HG02588 (cell line): Measurements from ENCODE around the gene RPS6KA5.
"Not testable (repeated sequence)": the region's sequence is repeated elsewhere in the genome, so short reads cannot be mapped to it uniquely, and the experiment has no call there.

Experiments
- ATAC-seq: cut with Tn5 transposase; IDR thresholded peaks from one replicate; pipeline ENCODE4 v1.9.1; 2021; ENCODE audit warnings: mild to moderate bottlenecking, moderate library complexity; ENCODE audit not compliant: unreplicated experiment

The RPS6KA5 gene

DNA sequence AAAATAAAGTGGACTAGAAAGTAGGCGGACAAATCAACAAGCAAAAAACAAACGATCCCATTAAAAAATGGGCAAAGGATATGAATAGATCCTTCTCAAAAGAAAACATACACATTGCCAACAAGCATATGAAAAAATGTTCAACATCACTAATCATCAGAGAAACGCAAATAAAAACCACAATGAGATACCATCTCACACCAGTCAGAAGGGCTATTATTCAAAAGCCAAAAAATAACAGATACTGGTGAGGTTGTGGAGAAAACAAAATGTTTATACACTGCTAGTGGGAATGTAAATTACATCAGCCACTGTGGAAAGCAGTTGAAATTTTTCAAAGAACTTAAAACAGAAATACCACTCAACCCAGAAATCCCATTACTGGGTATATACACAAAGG, 70.3 kb downstream of the RPS6KA5 start:
- no peak for ATAC-seq

GRCh38 chr14:90987140-90987539, 73.3 kb downstream of the RPS6KA5 start:
- no peak for ATAC-seq

- no peak for ATAC-seq
These were observed 73.9 kb downstream of the RPS6KA5 start for GRCh38 chr14:90986510-90986909.

DNA sequence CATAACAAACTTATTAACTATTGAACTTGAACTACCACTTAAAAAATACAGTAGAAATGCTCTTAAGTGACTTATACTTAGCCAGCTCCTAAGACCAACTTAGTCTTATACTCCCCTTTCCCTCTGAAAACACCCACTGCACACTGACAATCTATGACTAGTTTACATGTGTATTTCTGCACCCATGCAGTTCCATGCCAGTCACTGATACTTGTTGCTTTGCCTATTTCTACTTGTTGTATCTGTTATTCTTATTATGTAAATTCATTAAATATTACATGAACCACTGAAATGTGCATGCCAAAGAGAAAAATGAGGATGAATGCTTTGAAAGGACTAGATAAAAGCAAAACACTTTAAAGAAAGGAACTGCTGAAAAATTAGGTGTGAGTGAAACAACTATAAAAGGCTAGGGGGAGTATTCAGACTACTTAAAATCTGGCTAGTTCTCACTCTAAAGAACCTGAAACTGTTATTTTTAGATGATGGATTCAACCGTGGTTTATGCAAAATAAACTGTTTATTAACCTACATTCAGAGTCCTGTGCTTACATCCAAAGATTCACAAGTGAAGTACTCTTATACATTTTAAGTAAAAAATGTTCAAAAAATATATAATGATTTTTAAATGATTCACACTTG, 74.7 kb downstream of the RPS6KA5 start:
- ATAC-seq: peak; percentile 68

DNA sequence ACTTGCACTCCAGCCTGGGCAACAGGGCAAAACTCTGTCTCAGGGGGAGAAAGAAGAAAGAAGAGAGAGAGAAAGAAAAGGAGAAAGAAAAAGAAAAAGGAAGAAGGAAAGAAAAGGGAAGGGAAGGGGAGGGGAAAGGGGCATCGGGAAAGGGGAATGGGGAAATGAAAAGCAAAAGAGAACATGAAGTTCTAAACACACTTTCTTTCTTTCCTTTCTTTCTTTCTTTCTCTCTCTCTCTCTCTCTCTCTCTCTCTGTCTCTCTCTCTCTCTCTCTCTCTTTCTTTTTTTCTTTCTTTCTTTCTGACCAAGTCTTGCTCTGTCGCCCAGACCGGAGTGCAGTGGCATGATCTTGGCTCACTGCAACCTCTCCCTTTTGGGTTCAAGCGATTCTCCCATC, 76.9 kb downstream of the RPS6KA5 start:
- ATAC-seq: no peak

DNA sequence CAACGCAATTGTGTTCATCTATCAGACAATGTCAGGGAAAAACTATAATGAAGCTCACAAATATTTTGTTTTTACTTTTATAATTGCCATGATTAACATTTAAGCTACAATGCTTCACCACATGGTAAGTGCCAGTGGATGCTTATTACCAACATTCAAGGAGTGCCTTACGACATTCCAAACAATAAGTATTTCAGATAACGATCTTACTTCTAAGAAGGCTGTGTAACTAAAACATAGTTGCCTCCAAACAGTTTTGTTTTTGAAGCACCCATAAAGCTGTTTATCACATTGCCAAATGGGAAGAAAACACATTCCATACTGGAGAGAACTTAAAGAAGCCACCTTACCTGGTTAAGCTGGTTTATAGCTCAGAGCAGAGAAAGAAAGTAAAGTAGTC, 78.8 kb downstream of the RPS6KA5 start:
- ATAC-seq: no peak

DNA sequence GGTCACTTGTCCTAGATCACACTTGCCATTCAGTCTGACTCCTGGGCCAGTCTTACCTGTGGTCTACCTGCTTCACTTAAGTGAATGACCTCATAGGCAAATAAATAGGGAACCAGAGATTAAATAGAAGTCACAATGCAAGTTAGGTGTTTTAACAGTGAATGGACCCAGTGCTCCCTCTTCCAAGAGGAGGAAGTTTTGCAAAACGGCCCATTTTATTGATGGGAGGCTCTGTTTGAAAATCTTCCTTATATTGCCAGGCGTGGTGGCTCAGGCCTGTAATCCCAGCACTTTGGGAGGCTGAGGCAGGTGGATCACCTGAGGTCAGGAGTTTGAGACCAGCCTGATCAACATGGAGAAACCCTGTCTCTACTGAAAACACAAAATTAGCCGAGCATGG, 79.8 kb downstream of the RPS6KA5 start:
- ATAC-seq: not testable (repeated sequence)

GRCh38 chr14:90979515-90979914, 80.9 kb downstream of the RPS6KA5 start:
- no peak for ATAC-seq

DNA sequence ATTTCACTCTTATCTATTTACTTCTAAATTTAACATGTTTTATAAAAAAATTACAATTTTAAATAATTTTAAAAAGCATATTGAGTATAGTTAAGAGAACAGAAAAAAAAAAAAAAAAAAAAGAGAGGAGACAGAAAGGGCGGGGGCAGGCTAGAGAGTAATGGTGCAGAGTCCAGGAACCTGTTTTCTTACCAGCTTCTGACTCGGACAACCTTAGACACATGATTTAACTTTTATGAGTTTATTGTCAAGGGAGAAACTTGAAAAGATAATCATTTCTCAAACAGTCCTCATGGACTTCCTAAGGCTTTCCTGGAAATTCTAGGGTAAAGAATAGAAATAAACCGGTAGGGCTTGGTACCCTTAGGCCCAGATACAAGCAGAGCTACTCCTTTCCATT, 84.3 kb downstream of the RPS6KA5 start:
- ATAC-seq: no peak

GRCh38 chr14:90971687-90972086, 88.8 kb downstream of the RPS6KA5 start:
- ATAC-seq: no peak

GRCh38 chr14:90970167-90970600, 90.3 kb downstream of the RPS6KA5 start:
- ATAC-seq: no peak

- ATAC-seq: no peak
These were observed 90.8 kb downstream of the RPS6KA5 start for GRCh38 chr14:90969531-90970166.

GRCh38 chr14:90968025-90968424, 92.4 kb downstream of the RPS6KA5 start:
- ATAC-seq: no peak

DNA sequence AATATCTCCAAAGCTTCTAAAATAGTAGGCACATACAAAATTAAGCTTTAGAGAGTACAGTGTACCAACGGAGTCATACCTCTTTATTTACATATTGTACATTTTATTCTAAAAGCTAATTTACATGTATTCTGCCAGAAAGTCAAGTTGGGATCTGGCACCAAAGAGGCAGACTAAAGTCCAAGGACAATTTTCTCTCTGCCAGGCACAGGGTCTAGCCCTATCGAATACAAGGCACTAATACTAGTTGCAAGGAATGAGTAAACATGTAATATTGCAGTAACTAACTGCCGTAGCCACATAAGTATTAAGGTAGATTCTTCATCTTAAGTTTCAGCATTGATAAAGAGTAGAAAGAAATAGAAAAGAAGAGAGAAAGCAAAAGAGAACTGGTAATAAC, 93.9 kb downstream of the RPS6KA5 start:
- ATAC-seq: no peak

DNA sequence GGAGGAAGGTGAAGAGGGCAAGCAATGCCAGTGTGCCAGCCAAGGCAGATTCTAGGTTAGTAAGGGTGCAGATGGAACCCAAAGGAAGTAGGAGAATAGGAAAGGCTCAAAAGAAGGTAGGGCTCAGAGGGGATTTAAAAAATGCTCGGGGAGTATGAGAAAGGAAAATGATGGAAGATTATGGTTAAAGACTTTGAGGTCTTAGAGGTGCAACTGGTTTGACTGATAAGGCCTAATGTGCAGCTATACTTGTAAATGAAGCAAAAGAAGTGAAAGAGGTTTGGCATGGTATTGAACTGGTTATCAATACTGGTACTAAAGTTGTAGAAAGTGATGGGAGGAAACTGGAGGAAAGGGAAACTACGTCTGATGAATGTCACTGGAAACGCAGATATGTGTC, 94.7 kb downstream of the RPS6KA5 start:
- ATAC-seq: no peak

DNA sequence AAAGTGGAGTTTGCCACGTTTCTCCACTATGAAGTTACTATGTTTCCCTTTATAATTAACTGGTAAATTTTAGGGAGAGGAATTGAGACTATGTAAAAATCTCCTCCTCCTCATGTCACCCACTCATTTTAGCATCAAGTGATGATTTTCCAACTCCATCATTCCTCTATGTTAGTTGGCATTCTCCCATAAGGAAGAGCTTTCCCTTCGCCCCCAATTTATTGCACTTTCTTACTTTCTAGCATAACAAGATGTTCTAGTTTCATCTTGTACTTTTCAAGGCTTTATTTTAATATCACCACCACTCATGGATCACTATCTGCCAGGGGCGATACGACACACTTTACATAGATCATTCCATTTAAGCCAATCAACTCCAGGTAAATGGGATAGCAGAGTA, 97.1 kb downstream of the RPS6KA5 start:
- ATAC-seq: no peak

DNA sequence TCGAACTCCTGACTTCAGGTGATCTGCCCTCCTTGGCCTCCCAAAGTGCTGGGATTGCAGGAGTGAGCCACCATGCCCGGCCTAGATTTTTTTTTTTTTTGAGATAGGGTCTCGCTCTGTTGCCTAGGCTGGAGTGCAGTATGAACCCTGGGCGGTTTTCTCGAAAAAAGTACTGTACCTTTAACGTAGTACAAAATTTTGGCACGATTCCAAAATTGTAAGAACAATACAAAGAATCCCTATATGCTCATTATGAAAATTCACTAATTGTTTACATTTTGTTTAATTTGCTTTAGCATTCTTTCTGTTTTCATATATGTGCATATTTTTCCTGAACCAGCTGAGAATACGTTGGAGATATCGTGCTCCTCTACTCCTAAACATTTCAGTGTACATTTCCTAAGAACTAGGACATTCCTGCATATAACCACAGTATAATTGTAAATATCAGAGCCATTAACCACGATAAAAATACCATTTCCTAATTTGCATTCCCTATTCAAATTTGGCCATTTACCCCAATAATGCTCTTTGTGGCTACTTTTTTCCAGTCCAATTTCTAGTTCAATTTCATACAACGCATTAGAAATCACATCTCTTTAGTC, 97.8 kb downstream of the RPS6KA5 start:
- ATAC-seq: no peak

DNA sequence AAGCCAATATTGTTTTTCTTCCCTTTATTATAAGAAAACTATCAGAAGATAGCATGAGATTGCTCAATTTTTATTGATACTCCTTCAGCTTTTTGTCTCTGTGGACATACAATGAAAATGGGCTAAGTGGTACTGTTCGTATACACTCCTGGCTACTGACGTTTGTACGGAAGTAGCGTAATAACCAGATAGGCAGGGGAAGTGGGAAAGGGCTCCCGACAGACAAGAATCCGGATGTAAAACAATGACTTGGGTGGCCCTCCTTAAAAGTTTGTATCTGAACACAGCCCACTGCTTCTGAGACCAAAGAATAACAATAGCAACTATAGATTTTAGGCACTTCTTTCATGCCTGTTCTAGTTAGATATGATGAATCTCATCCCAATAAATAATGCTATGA, 99.6 kb downstream of the RPS6KA5 start:
- no peak for ATAC-seq

- no peak for ATAC-seq
These were observed 101.1 kb downstream of the RPS6KA5 start for GRCh38 chr14:90959344-90959743.

DNA sequence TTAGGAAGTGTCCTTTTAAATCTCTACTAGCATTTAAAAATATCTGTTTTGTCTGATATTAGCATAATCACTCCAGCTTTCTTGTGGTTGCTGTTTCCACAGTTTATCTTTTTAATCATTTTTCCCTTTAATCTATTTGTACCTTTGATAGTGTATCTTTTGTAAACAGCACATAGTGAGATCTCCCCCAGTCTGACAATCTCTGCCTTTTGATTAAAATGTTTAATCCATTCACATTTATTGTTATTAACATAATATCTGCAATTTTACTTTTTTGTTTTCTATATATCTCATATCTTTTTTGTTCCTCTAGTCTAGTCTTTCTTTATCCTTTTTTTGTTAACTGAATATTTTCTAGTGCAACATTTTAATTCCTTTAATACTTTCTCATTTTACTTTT, 104.2 kb downstream of the RPS6KA5 start:
- no peak for ATAC-seq

GRCh38 chr14:90953643-90954042, 106.8 kb downstream of the RPS6KA5 start:
- ATAC-seq: not testable (repeated sequence)

- ATAC-seq: no peak
These were observed 117.1 kb downstream of the RPS6KA5 start for GRCh38 chr14:90943367-90943766.
